ENCODE data around the gene LINC01488. TPM values are rescaled to one million over a fixed set of nuclear protein-coding genes. Genes with fewer than 3 reads are reported as not detected.

The LINC01488 gene
- total RNA-seq, 1 donor from 2014 or later = not detected

DNA sequence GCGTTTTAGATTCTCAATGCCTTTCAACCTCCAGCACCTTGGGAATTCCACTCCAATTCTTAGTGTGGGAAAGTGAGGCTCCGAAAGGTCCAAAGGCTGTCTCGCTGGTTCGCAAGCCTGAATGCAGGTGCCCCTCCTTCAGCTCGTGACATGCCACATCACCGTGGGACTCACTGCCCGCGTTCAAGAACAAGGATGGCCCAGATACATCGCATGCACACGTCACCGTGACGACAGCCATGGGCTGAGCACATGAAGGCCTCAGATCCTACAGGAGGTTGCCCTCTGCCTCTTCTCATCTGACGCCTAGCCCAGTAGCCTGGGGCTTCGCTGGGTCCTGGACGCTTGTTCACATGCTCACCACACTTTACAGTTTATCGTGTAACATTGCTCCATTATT, 4.4 kb upstream of the LINC01488 start:
- Mint-ChIP-seq H3K4me3 (ENCODE audit: unreplicated experiment) (no peak overlapping the region), H3K9me3 (ENCODE audit: unreplicated experiment) (no peaks in the 10 kb centered on the region), H3K36me3 (ENCODE audit: low read depth, unreplicated experiment) (peaks cover 4% of the 10 kb centered on the region), H3K27me3 (ENCODE audit: unreplicated experiment) (peaks cover 3% of the 10 kb centered on the region), H3K27ac (ENCODE audit: unreplicated experiment) (no peak overlapping the region), H3K4me1 (ENCODE audit: unreplicated experiment) (no peaks in the 10 kb centered on the region)
- no peak for DNase-seq (ENCODE audit: low spot score)
- TF ChIP-seq, protein P1, sequence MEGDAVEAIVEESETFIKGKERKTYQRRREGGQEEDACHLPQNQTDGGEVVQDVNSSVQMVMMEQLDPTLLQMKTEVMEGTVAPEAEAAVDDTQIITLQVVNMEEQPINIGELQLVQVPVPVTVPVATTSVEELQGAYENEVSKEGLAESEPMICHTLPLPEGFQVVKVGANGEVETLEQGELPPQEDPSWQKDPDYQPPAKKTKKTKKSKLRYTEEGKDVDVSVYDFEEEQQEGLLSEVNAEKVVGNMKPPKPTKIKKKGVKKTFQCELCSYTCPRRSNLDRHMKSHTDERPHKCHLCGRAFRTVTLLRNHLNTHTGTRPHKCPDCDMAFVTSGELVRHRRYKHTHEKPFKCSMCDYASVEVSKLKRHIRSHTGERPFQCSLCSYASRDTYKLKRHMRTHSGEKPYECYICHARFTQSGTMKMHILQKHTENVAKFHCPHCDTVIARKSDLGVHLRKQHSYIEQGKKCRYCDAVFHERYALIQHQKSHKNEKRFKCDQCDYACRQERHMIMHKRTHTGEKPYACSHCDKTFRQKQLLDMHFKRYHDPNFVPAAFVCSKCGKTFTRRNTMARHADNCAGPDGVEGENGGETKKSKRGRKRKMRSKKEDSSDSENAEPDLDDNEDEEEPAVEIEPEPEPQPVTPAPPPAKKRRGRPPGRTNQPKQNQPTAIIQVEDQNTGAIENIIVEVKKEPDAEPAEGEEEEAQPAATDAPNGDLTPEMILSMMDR (IDR thresholded peaks at IDR 0.05; ENCODE audit: unreplicated experiment) = no peak

DNA sequence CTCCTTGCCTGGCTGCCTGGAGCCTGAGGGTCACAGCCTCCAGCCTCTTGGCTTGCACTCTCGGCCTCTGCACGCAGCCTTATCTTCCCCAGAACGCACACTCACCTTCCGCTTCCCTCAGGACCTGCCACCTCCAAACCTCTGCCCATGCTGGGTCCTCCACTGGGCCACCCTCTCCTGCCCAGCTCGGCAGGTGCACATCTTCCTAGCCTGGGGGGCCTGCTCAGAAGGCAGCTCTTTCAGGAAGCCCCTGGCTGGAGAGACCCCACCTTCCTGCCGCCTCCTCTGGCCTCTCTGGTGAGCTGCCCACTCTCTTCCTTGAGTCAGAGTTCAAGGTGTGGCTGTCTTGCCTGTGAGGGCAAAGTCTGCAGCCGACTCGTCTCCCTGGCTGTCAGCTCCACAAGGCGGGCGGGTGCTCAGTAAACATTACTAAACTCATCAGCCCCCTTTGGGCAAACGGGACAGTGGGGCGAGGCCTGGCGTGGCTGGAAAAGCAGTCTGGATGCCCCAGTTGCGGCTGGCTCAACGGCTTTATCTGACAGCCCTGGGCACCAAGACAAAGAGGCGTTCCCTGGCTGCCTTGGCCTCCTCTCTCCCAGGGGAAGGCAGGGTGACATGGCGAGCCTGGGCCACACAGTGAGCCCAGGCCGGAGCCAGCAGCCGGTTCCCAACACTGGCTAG, 1.7 kb upstream of the LINC01488 start:
- no peaks in the 10 kb centered on the region for H3K4me1 Mint-ChIP-seq (ENCODE audit: unreplicated experiment)
- no peak for DNase-seq (ENCODE audit: low spot score)
- peaks cover 5% of the 10 kb centered on the region for H3K27me3 Mint-ChIP-seq (ENCODE audit: unreplicated experiment)
- no peaks in the 10 kb centered on the region for H3K36me3 Mint-ChIP-seq (ENCODE audit: low read depth, unreplicated experiment)
- H3K4me3 Mint-ChIP-seq (ENCODE audit: unreplicated experiment) = no peak overlapping the region
- TF ChIP-seq, protein P1 (IDR thresholded peaks at IDR 0.05; ENCODE audit: unreplicated experiment) = no peak
- no peaks in the 10 kb centered on the region for H3K9me3 Mint-ChIP-seq (ENCODE audit: unreplicated experiment)
- no peak overlapping the region for H3K27ac Mint-ChIP-seq (ENCODE audit: unreplicated experiment)

DNA sequence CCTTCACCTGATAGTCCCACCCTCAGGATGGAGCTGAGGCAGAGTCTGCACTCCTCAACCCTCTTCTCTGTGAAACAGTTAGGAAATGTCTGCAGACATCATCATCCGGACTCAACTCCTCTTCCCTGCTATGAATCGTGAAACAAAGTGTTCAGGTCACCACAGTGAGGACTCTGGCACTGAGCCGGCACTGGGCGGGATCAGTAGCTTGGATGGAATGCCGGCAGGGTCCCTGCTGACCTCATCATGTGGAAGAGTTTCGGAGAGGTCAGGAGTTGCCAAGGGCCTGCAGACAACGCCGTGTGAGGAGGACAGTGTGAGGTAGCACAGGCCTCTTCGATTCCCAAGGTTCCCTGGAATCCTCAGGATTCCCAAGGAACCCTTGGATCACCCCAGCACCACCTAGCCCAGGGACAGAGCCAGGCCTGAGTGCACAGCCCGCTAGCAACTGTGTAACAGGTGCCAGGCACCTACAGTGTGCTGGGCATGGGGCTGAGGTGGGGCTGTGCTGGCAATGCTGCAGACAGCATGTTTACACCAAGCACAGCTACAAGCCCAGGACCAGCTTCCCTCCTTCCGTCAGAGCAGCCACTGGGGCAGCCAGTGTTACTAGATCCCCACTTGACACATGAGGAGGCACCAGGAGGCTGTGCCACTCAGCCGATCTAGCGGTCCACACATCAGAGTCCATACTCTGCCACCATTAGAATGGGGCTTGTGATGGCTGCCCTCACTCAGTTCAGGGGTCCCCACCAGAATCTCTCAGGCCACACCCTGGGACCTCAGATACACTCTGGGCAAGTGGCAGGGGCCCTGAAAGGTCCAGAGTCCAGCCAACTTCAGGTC, 693 bp upstream of the LINC01488 start:
- no peak overlapping the region for H3K4me3 Mint-ChIP-seq (ENCODE audit: unreplicated experiment)
- TF ChIP-seq, protein P1 (IDR thresholded peaks at IDR 0.05; ENCODE audit: unreplicated experiment) = no peak
- H3K27me3 Mint-ChIP-seq (ENCODE audit: unreplicated experiment) = peaks cover 4% of the 10 kb centered on the region
- DNase-seq (ENCODE audit: low spot score) = no peak
- no peak overlapping the region for H3K27ac Mint-ChIP-seq (ENCODE audit: unreplicated experiment)
- no peaks in the 10 kb centered on the region for H3K36me3 Mint-ChIP-seq (ENCODE audit: low read depth, unreplicated experiment)
- no peaks in the 10 kb centered on the region for H3K9me3 Mint-ChIP-seq (ENCODE audit: unreplicated experiment)
- H3K4me1 Mint-ChIP-seq (ENCODE audit: unreplicated experiment) = no peaks in the 10 kb centered on the region

DNA sequence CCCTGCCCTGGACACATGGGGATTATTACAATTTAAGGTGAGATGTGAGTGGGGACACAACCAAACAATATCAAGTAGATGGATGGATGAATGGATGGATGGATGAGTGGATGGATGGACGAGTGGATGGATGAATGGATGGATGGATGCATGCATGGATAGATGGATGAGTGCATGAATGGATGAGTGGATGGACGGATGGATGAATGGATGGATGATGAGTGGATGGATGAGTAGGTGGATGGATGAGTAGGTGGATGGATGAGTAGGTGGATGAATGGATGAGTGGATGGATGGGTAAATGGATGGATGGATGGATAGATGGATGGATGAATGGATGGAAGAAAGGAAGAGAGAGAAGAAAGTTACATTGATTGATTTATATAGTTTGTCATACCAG, 859 bp downstream of the LINC01488 start:
- H3K27ac Mint-ChIP-seq (ENCODE audit: unreplicated experiment) = no peak overlapping the region
- no peak for DNase-seq (ENCODE audit: low spot score)
- no peak overlapping the region for H3K4me3 Mint-ChIP-seq (ENCODE audit: unreplicated experiment)
- H3K36me3 Mint-ChIP-seq (ENCODE audit: low read depth, unreplicated experiment) = no peaks in the 10 kb centered on the region
- no peaks in the 10 kb centered on the region for H3K9me3 Mint-ChIP-seq (ENCODE audit: unreplicated experiment)
- H3K4me1 Mint-ChIP-seq (ENCODE audit: unreplicated experiment) = no peaks in the 10 kb centered on the region
- TF ChIP-seq, protein P1 (IDR thresholded peaks at IDR 0.05; ENCODE audit: unreplicated experiment) = no peak
- peaks cover 4% of the 10 kb centered on the region for H3K27me3 Mint-ChIP-seq (ENCODE audit: unreplicated experiment)

DNA sequence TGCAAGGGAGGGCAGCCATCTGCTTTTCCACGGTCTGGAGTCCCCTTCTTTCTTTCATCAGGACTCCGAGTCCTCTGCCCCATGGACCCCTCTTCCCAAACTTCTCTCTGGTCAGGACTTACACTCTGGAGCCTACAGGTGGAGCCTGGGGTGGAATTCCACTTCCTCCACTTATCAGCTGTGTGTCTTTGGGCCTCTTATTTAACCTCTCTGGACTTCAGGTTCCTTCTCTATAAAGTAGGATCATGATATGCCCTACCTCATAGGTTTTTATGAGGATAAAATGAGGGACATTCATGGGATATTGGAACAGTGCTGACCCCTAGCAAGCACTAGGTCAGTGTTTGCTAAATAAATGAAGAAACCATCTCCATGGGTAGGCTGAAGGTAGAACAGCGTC, 1.7 kb downstream of the LINC01488 start:
- TF ChIP-seq, protein P1 (IDR thresholded peaks at IDR 0.05; ENCODE audit: unreplicated experiment) = no peak
- H3K27me3 Mint-ChIP-seq (ENCODE audit: unreplicated experiment) = peaks cover 5% of the 10 kb centered on the region
- H3K27ac Mint-ChIP-seq (ENCODE audit: unreplicated experiment) = no peak overlapping the region
- no peaks in the 10 kb centered on the region for H3K9me3 Mint-ChIP-seq (ENCODE audit: unreplicated experiment)
- no peak for DNase-seq (ENCODE audit: low spot score)
- no peaks in the 10 kb centered on the region for H3K36me3 Mint-ChIP-seq (ENCODE audit: low read depth, unreplicated experiment)
- H3K4me3 Mint-ChIP-seq (ENCODE audit: unreplicated experiment) = no peak overlapping the region
- H3K4me1 Mint-ChIP-seq (ENCODE audit: unreplicated experiment) = no peaks in the 10 kb centered on the region

All from endothelial cell (in vitro differentiated cells).